NT2/D1 (cell line): ENCODE results near the gene KCNN2.

Source experiments
- DNase-seq: peaks from one replicate; pipeline ENCODE4 v3.0.0-alpha.2; 2011; ENCODE audit warnings: low read depth, low spot score
- H3K27me3 ChIP-seq: 2 replicates; pipeline ENCODE4 v1.6.0; 2011; ENCODE audit warnings: mild to moderate bottlenecking; ENCODE audit not compliant: insufficient read length, insufficient read depth
- H3K36me3 ChIP-seq: 2 replicates; pipeline ENCODE4 v1.6.1; 2011; ENCODE audit warnings: mild to moderate bottlenecking, low read length, mixed read lengths; ENCODE audit not compliant: insufficient read depth, insufficient read length
- H3K4me1 ChIP-seq: 2 replicates; pipeline ENCODE4 v1.5.1; 2011; ENCODE audit not compliant: insufficient read depth, insufficient read length
- H3K4me3 ChIP-seq: 2 replicates; pipeline ENCODE4 v1.5.1; 2011; ENCODE audit warnings: low read depth; ENCODE audit not compliant: insufficient read length
- H3K9ac ChIP-seq: 2 replicates; pipeline ENCODE4 v1.6.0; 2011; ENCODE audit warnings: low read depth; ENCODE audit not compliant: insufficient read length
- H3K9me3 ChIP-seq: 2 replicates; pipeline ENCODE4 v1.5.1; 2011; ENCODE audit warnings: mild to moderate bottlenecking, low read length; ENCODE audit not compliant: insufficient read depth
- SUZ12 ChIP-seq: IDR thresholded peaks from 2 replicates; pipeline ENCODE4 v1.6.1; 2011; ENCODE audit not compliant: insufficient read length, insufficient read depth; ENCODE audit errors: extremely low read depth
- YY1 ChIP-seq: IDR thresholded peaks from 2 replicates; pipeline ENCODE4 v1.6.1; 2011; ENCODE audit not compliant: insufficient read length, insufficient read depth
- ZNF274 ChIP-seq: IDR thresholded peaks from 2 replicates; pipeline ENCODE4 v1.6.1; 2011; ENCODE audit warnings: mild to moderate bottlenecking, low read depth, low read length

Gene KCNN2

GRCh38 chr5:114438471-114438870, 76.6 kb downstream of the KCNN2 start:
- no peaks in the 10 kb centered on the region for H3K27me3 ChIP-seq
- no peak overlapping the region for H3K4me3 ChIP-seq
- no peaks in the 10 kb centered on the region for H3K9me3 ChIP-seq
- TF ChIP-seq YY1 (no peak), ZNF274 (no peak), SUZ12 (no peak)
- H3K36me3 ChIP-seq: no peaks in the 10 kb centered on the region
- no peak overlapping the region for H3K9ac ChIP-seq
- no peak for DNase-seq
- no peaks in the 10 kb centered on the region for H3K4me1 ChIP-seq

DNA sequence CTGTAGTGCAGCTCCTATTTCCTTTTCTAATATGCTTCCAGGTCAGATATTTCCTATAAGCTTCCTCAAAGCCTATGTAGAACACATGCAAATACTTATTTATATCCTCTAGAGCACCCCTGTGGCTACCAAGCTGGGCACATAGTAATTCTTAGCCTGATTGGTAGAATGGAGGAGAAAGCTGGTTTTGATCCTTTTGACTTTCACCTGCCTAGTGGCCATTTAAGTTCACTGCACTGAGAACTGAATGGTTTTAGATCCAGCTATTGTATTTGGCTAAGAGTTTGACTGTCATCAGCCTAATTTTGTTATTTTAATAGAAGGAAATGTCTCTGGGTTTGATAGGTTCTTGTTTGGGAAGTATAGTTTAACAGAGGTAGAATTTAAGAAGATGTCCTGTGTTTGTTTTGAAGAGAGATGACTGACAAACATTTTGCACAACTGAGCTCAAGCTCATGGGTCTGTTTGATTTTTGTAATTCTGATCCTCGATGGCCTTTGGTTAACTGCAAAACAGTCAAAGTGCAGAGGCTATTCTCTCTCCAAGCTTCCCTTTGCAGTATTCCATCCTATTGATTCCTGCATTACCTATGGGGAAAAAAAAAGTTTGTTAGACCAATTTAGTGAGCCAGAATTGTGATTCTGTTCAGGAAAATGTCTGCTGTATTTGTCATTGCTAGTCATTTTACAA, 85.4 kb downstream of the KCNN2 start:
- H3K27me3 ChIP-seq: no peaks in the 10 kb centered on the region
- H3K9me3 ChIP-seq: no peaks in the 10 kb centered on the region
- no peak for DNase-seq
- no peak overlapping the region for H3K4me3 ChIP-seq
- TF ChIP-seq SUZ12: no peak
- no peak for TF ChIP-seq YY1
- no peak for TF ChIP-seq ZNF274
- no peak overlapping the region for H3K9ac ChIP-seq
- H3K4me1 ChIP-seq: no peaks in the 10 kb centered on the region
- no peaks in the 10 kb centered on the region for H3K36me3 ChIP-seq

GRCh38 chr5:114448481-114448880, 86.6 kb downstream of the KCNN2 start:
- TF ChIP-seq YY1: no peak
- TF ChIP-seq SUZ12: no peak
- TF ChIP-seq ZNF274: no peak
- Histone ChIP-seq H3K27me3 (no peaks in the 10 kb centered on the region), H3K4me3 (no peak overlapping the region), H3K4me1 (no peaks in the 10 kb centered on the region), H3K36me3 (no peaks in the 10 kb centered on the region), H3K9ac (no peak overlapping the region), H3K9me3 (no peaks in the 10 kb centered on the region)
- DNase-seq: no peak

GRCh38 chr5:114449860-114450421, 88.1 kb downstream of the KCNN2 start:
- peak; percentile 44 for DNase-seq
- TF ChIP-seq SUZ12: no peak
- TF ChIP-seq ZNF274: no peak
- Histone ChIP-seq H3K4me3 (no peak overlapping the region), H3K4me1 (no peaks in the 10 kb centered on the region), H3K27me3 (no peaks in the 10 kb centered on the region), H3K9ac (no peak overlapping the region), H3K9me3 (no peaks in the 10 kb centered on the region), H3K36me3 (no peaks in the 10 kb centered on the region)

- no peak for TF ChIP-seq ZNF274
- TF ChIP-seq YY1: no peak
- TF ChIP-seq SUZ12: no peak
- H3K36me3 ChIP-seq: no peaks in the 10 kb centered on the region
- no peak for DNase-seq
- H3K27me3 ChIP-seq: no peaks in the 10 kb centered on the region
- H3K4me3 ChIP-seq: no peak overlapping the region
- no peak overlapping the region for H3K9ac ChIP-seq
- H3K4me1 ChIP-seq: no peaks in the 10 kb centered on the region
- H3K9me3 ChIP-seq: no peaks in the 10 kb centered on the region
These were observed 88.6 kb downstream of the KCNN2 start for GRCh38 chr5:114450437-114450836.

GRCh38 chr5:114458726-114459125, 96.9 kb downstream of the KCNN2 start:
- H3K27me3 ChIP-seq: no peaks in the 10 kb centered on the region
- H3K36me3 ChIP-seq: no peaks in the 10 kb centered on the region
- no peak for DNase-seq
- H3K9me3 ChIP-seq: no peaks in the 10 kb centered on the region
- no peak overlapping the region for H3K4me3 ChIP-seq
- no peak overlapping the region for H3K9ac ChIP-seq
- H3K4me1 ChIP-seq: no peaks in the 10 kb centered on the region
- TF ChIP-seq ZNF274 (no peak), SUZ12 (no peak), YY1 (no peak)

DNA sequence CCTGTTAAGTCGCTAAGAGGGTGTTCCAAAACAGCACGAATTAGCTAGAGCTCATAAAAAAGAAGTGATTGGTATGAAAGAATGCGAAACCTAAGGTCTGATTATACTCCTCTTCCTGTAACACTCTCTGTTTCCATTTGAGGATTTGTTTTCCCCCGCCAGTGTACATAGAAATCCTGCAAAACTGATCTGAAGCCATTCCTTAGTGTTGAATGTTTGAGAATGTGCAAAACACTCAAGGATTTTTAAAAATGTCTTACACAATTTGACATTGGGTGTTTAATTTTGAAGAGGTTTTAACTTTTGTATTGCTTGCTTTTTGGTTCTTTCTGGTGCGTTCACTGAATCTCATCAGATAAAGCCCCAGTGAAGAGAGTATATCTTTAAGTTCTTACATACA, 105.3 kb downstream of the KCNN2 start:
- Histone ChIP-seq H3K36me3 (no peaks in the 10 kb centered on the region), H3K4me3 (no peak overlapping the region), H3K9ac (no peak overlapping the region), H3K9me3 (no peaks in the 10 kb centered on the region), H3K27me3 (no peaks in the 10 kb centered on the region), H3K4me1 (no peaks in the 10 kb centered on the region)
- DNase-seq: no peak
- no peak for TF ChIP-seq YY1
- no peak for TF ChIP-seq ZNF274
